K562 (cell line): ENCODE measurements around the gene TEX14. TPM values are rescaled to one million over a fixed set of nuclear protein-coding genes. Genes with fewer than 3 reads are reported as not detected.

Experiments
- BMI1 ChIP-seq: fragments of 150-350 bp; IDR thresholded peaks from 2 replicates; pipeline ENCODE4 v1.6.1; 2014; ENCODE audit warnings: low read length
- CEBPG ChIP-seq, 3 experiments: fragments of 200-800 bp in 1 of 3; sonication (Bioruptor generic) in 1 of 3; sonication (generic) in 1 of 3; formaldehyde crosslinking in 1 of 3; IDR thresholded peaks in 2 of 3; conservative IDR thresholded peaks in 1 of 3; 2 replicates each; pipeline versions ENCODE4 v1.6.1 to v1.8.0; 2016 to 2022; ENCODE audit warnings: missing compliant biosample characterization in 2 of 3, missing genetic modification characterization in 2 of 3, mild to moderate bottlenecking in 1 of 3, missing genetic modification reagents in 1 of 3
- EGR1 ChIP-seq: fragments of 450-650 bp; conservative IDR thresholded peaks from 2 replicates; pipeline ENCODE4 v1.6.1; 2017; ENCODE audit warnings: mild to moderate bottlenecking
- HBP1 ChIP-seq: fragments of 450-650 bp; formaldehyde crosslinking; IDR thresholded peaks from 2 replicates; pipeline ENCODE4 v1.4.0; 2022; ENCODE audit warnings: missing genetic modification characterization
- HES1 ChIP-seq: fragments of 450-650 bp; IDR thresholded peaks from 2 replicates; pipeline ENCODE4 v1.6.1; 2016; ENCODE audit warnings: low read depth, mild to moderate bottlenecking, moderate library complexity
- HMG20B ChIP-seq: fragments of 250-450 bp; sonication (Bioruptor Pico); IDR thresholded peaks from 2 replicates; pipeline ENCODE4 v1.5.0; 2021; ENCODE audit warnings: mild to moderate bottlenecking
- KLF6 ChIP-seq: fragments of 250-450 bp; sonication (Bioruptor Pico); IDR thresholded peaks from 2 replicates; pipeline ENCODE4 v1.4.0; 2020; ENCODE audit warnings: mild to moderate bottlenecking, moderate library complexity, borderline replicate concordance
- NUFIP1 ChIP-seq: fragments of 450-650 bp; IDR thresholded peaks from 2 replicates; pipeline ENCODE4 v1.6.1; 2018; ENCODE audit not compliant: partially characterized antibody
- RBM22 ChIP-seq: fragments of 200-400 bp; formaldehyde crosslinking; IDR thresholded peaks from 2 replicates; pipeline ENCODE4 v1.6.1; 2018; ENCODE audit warnings: low read length, low read depth; ENCODE audit not compliant: poor library complexity, severe bottlenecking
- ZBTB9 ChIP-seq: fragments of 450-650 bp; formaldehyde crosslinking; IDR thresholded peaks from 2 replicates; pipeline ENCODE4 v1.4.0; 2020; ENCODE audit warnings: mild to moderate bottlenecking, moderate library complexity
- ZNF384 ChIP-seq: IDR thresholded peaks from 2 replicates; pipeline ENCODE4 v1.6.1; 2012; ENCODE audit warnings: low read depth, low read length, improper control_type of control experiment
- ZNF431 ChIP-seq: sonication (generic); formaldehyde crosslinking; IDR thresholded peaks from 2 replicates; pipeline ENCODE4 v1.8.0; 2022; ENCODE audit warnings: mild to moderate bottlenecking, missing genetic modification reagents
- ZNF589 ChIP-seq: fragments of 200-800 bp; sonication (Bioruptor generic); IDR thresholded peaks from 2 replicates; pipeline ENCODE4 v1.6.1; 2016; ENCODE audit warnings: low read depth, missing genetic modification characterization, missing compliant biosample characterization
- ZNF740 ChIP-seq, 3 experiments: fragments of 200-800 bp in 1 of 3; sonication (Bioruptor generic) in 1 of 3; sonication (generic) in 1 of 3; formaldehyde crosslinking in 1 of 3; IDR thresholded peaks; 2 replicates each; pipeline versions ENCODE4 v1.6.1 to v1.8.0; 2016 to 2022; ENCODE audit warnings: mild to moderate bottlenecking in 2 of 3, missing compliant biosample characterization in 2 of 3, missing genetic modification characterization in 2 of 3, missing genetic modification reagents in 1 of 3
- ZNF77 ChIP-seq: fragments of 250-450 bp; sonication (Bioruptor Pico); IDR thresholded peaks from 2 replicates; pipeline ENCODE4 v1.5.0; 2020
- ZSCAN29 ChIP-seq: fragments of 450-650 bp; IDR thresholded peaks from 2 replicates; pipeline ENCODE4 v1.6.1; 2017
- polyA plus RNA-seq, 8 experiments: library from polyadenylated mRNA; depleted of rRNA in 4 of 8; stranded (reverse) in 5 of 8; unstranded in 3 of 8; fragments of >200 nt; fragmentation: Nextera tagmentation in 2 of 8; fragmentation: Illumina TruSeq in 1 of 8; extraction: Ambion mirVana in 2 of 8; extraction: Trizol in 1 of 8; gene quantifications; 2 replicates each; pipeline versions ENCODE4 v1.2.1 to v1.2.3, GENCODE V29; 2011 to 2014; ENCODE audit warnings: inconsistent platforms in 1 of 8, missing spikeins in 1 of 8
- total RNA-seq, 7 experiments: library from RNA; depleted of rRNA in 6 of 7; stranded (reverse); fragments of >200 nt in 6 of 7; fragmentation: Illumina TruSeq in 2 of 7; extraction: Trizol in 2 of 7; gene quantifications; 2 replicates each; pipeline versions ENCODE4 v1.2.1 to v1.2.3, GENCODE V29; 2011 to 2021; ENCODE audit warnings: low replicate concordance in 1 of 7
- TF ChIP-seq, protein P1 (sequence below), 2 experiments: fragments of 450-650 bp in 1 of 2; sonication (generic) in 1 of 2; formaldehyde crosslinking; conservative IDR thresholded peaks; 2 replicates each; pipeline versions ENCODE4 v1.4.0 to v1.8.1; 2020 to 2022; ENCODE audit warnings: mild to moderate bottlenecking in 1 of 2, missing genetic modification reagents in 1 of 2
- TF ChIP-seq, protein P2 (sequence below): fragments of 250-450 bp; sonication (Bioruptor Pico); IDR thresholded peaks from 2 replicates; pipeline ENCODE4 v1.4.0; 2020; ENCODE audit warnings: mild to moderate bottlenecking, moderate library complexity, borderline replicate concordance

The TEX14 gene
- total and polyA plus RNA-seq, 9 of the 15 experiments (the other 6 are each of a cell fraction or from before 2014, with no cell fraction given): 0.05 to 0.12 (median 0.09) TPM; not detected in 1

DNA sequence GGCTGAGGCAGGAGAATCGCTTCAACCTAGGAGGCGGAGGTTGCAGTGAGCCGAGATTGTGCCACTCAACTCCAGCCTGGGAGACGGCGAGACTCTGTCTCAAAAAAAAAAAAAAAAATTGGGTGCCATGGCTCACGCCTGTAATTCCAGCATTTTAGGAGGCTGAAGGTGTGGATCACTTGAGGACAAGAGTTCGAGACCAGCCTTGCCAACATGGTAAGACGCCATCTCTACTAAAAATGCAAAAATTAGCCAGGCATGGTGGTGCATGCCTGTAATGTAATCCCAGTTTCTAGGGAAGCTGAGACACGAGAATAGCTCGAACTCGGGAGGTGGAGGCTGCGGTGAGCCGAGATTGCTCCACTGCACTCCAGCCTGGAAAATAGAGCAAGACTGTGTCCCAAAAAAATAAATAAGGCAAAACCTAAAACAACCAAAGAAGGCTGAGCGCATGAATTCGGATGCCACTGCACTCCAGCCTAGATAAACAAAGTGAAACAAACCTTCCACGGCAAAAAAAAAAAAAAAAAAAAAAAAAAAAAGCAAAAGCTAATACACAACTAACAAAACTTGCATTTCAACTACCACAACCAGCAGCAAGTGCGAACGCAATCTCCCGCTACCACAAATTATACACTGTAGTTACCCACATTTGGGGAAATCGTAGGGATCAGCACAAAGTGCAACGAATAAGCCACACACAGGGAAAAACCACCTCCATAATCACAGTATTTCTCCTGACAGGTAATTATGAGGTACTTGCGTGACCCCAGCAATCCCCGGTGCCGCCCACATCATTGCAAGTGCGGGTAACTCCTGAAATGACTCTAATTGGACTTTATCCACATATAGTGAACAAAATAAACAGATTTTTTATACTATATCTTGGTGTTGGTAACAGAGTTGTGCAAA is 25.6 kb downstream of the TEX14 start (continued):
- TF ChIP-seq, protein P1, sequence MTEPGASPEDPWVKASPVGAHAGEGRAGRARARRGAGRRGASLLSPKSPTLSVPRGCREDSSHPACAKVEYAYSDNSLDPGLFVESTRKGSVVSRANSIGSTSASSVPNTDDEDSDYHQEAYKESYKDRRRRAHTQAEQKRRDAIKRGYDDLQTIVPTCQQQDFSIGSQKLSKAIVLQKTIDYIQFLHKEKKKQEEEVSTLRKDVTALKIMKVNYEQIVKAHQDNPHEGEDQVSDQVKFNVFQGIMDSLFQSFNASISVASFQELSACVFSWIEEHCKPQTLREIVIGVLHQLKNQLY (CRISPR knock-in tag; conservative IDR thresholded peaks at IDR 0.05): no peak
- TF ChIP-seq ZNF384 (peak; percentile 87), ZNF77 (CRISPR knock-in tag) (no peak), HES1 (no peak), CEBPG (CRISPR knock-in tag; IDR thresholded peaks at IDR 0.05) (no peak; the same call in 1 of the 2 replicates), CEBPG (tag; conservative IDR thresholded peaks at IDR 0.05 in 1 of 2, IDR thresholded peaks at IDR 0.05 in 1 of 2) (no peak), HMG20B (CRISPR knock-in tag) (no peak), KLF6 (CRISPR knock-in tag) (no peak), ZSCAN29 (no peak), ZNF431 (CRISPR knock-in tag) (no peak), ZNF589 (CRISPR knock-in tag) (no peak; the same call in 1 of the 2 replicates), EGR1 (peak; percentile 42), ZBTB9 (CRISPR knock-in tag) (no peak), NUFIP1 (no peak), ZNF740 (CRISPR knock-in tag; IDR thresholded peaks at IDR 0.05) (no peak), ZNF740 (tag; IDR thresholded peaks at IDR 0.05) (no peak), RBM22 (no peak), HBP1 (CRISPR knock-in tag) (peak; percentile 89), BMI1 (no peak)
- TF ChIP-seq, protein P2, sequence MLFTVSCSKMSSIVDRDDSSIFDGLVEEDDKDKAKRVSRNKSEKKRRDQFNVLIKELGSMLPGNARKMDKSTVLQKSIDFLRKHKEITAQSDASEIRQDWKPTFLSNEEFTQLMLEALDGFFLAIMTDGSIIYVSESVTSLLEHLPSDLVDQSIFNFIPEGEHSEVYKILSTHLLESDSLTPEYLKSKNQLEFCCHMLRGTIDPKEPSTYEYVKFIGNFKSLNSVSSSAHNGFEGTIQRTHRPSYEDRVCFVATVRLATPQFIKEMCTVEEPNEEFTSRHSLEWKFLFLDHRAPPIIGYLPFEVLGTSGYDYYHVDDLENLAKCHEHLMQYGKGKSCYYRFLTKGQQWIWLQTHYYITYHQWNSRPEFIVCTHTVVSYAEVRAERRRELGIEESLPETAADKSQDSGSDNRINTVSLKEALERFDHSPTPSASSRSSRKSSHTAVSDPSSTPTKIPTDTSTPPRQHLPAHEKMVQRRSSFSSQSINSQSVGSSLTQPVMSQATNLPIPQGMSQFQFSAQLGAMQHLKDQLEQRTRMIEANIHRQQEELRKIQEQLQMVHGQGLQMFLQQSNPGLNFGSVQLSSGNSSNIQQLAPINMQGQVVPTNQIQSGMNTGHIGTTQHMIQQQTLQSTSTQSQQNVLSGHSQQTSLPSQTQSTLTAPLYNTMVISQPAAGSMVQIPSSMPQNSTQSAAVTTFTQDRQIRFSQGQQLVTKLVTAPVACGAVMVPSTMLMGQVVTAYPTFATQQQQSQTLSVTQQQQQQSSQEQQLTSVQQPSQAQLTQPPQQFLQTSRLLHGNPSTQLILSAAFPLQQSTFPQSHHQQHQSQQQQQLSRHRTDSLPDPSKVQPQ: no peak
